WTC11 (cell line): ENCODE data around the gene ZAR1L. TPM values are rescaled to one million over a fixed set of nuclear protein-coding genes. Genes with fewer than 3 reads are reported as not detected.

Experiments
- ATAC-seq: fragments of 200-7000 bp; cut with Tn5 transposase; 2 replicates; pipeline ENCODE4 v1.10.0; 2021; ENCODE audit warnings: mild to moderate bottlenecking, moderate library complexity
- CTCF ChIA-PET: fragments of 300-600 bp; sonication (Branson Sonifier 250); formaldehyde crosslinking; loops from one replicate; lab custom pipeline; 2021; ENCODE audit warnings: antibody characterized with exemption; lab: Charles Lee
- POLR2A ChIA-PET: fragments of 350-600 bp; sonication (Branson Sonifier 250); formaldehyde crosslinking; loops from one replicate; lab custom pipeline; 2021; ENCODE audit warnings: antibody characterized with exemption; lab: Charles Lee
- DNase-seq: peaks from one replicate; pipeline ENCODE4 v3.0.0; 2021; ENCODE audit warnings: low spot score
- H3K27ac Mint-ChIP-seq: 2 replicates; pipeline ENCODE4 v1.8.0; 2021; ENCODE audit warnings: mixed read lengths
- H3K27me3 Mint-ChIP-seq: 2 replicates; pipeline ENCODE4 v1.8.0; 2021; ENCODE audit warnings: low read depth, mild to moderate bottlenecking, moderate library complexity, mixed read lengths
- H3K36me3 Mint-ChIP-seq: 2 replicates; pipeline ENCODE4 v1.8.0; 2021; ENCODE audit warnings: mixed read lengths
- H3K4me1 Mint-ChIP-seq: 2 replicates; pipeline ENCODE4 v1.8.0; 2022; ENCODE audit warnings: mixed read lengths
- H3K4me3 Mint-ChIP-seq: 2 replicates; pipeline ENCODE4 v1.8.0; 2021; ENCODE audit warnings: mild to moderate bottlenecking, moderate library complexity, mixed read lengths
- H3K9me3 Mint-ChIP-seq: 2 replicates; pipeline ENCODE4 v1.8.0; 2021; ENCODE audit warnings: mixed read lengths
- ELF4 ChIP-seq: sonication (generic); formaldehyde crosslinking; IDR thresholded peaks from 2 replicates; pipeline ENCODE4 v1.8.1; 2022; ENCODE audit warnings: low read depth, mild to moderate bottlenecking, moderate library complexity, missing genetic modification reagents
- FOXJ3 ChIP-seq: sonication (generic); formaldehyde crosslinking; IDR thresholded peaks from 2 replicates; pipeline ENCODE4 v1.9.0; 2021; ENCODE audit warnings: missing genetic modification reagents, mild to moderate bottlenecking, borderline replicate concordance
- FOXP1 ChIP-seq: sonication (generic); formaldehyde crosslinking; IDR thresholded peaks from 2 replicates; pipeline ENCODE4 v1.8.0; 2022; ENCODE audit warnings: missing genetic modification reagents, mild to moderate bottlenecking, moderate library complexity, borderline replicate concordance
- GABPB1 ChIP-seq: sonication (generic); formaldehyde crosslinking; IDR thresholded peaks from 2 replicates; pipeline ENCODE4 v1.8.1; 2023; ENCODE audit warnings: mild to moderate bottlenecking, missing genetic modification reagents
- NFE2L1 ChIP-seq: sonication (generic); formaldehyde crosslinking; IDR thresholded peaks from 2 replicates; pipeline ENCODE4 v1.8.1; 2023; ENCODE audit warnings: missing genetic modification reagents
- NR3C1 ChIP-seq: sonication (generic); formaldehyde crosslinking; conservative IDR thresholded peaks from 2 replicates; pipeline ENCODE4 v1.8.1; 2023; ENCODE audit warnings: low read depth, mild to moderate bottlenecking, missing genetic modification reagents
- PRRX2 ChIP-seq: fragments of 250-450 bp; sonication (Bioruptor Pico); IDR thresholded peaks from 2 replicates; pipeline ENCODE4 v1.8.0; 2021; ENCODE audit warnings: mild to moderate bottlenecking
- RELA ChIP-seq: sonication (generic); formaldehyde crosslinking; IDR thresholded peaks from 2 replicates; pipeline ENCODE4 v1.8.1; 2022; ENCODE audit warnings: missing genetic modification reagents, mild to moderate bottlenecking, borderline replicate concordance
- RORB ChIP-seq: fragments of 250-450 bp; sonication (Bioruptor Pico); IDR thresholded peaks from 2 replicates; pipeline ENCODE4 v1.9.0; 2021; ENCODE audit warnings: mild to moderate bottlenecking
- SMAD4 ChIP-seq: sonication (generic); formaldehyde crosslinking; IDR thresholded peaks from 2 replicates; pipeline ENCODE4 v1.8.0; 2022; ENCODE audit warnings: mild to moderate bottlenecking, missing genetic modification reagents
- ZNF138 ChIP-seq: sonication (generic); formaldehyde crosslinking; conservative IDR thresholded peaks from 2 replicates; pipeline ENCODE4 v1.8.1; 2022; ENCODE audit warnings: mild to moderate bottlenecking, moderate library complexity, missing genetic modification reagents
- ZNF263 ChIP-seq: sonication (generic); formaldehyde crosslinking; IDR thresholded peaks from 2 replicates; pipeline ENCODE4 v1.8.1; 2022; ENCODE audit warnings: low read depth, mild to moderate bottlenecking, moderate library complexity, missing genetic modification reagents
- total RNA-seq: library from RNA; stranded (reverse); gene quantifications from 3 replicates; pipeline ENCODE4 v1.2.3, GENCODE V29; 2021
- TF ChIP-seq, protein P1 (sequence below): sonication (generic); formaldehyde crosslinking; IDR thresholded peaks from 2 replicates; pipeline ENCODE4 v1.8.0; 2023; ENCODE audit warnings: missing genetic modification reagents, mild to moderate bottlenecking, borderline replicate concordance
- TF ChIP-seq, protein P2 (sequence below): sonication (generic); formaldehyde crosslinking; IDR thresholded peaks from 2 replicates; pipeline ENCODE4 v1.8.1; 2023; ENCODE audit warnings: mild to moderate bottlenecking, missing genetic modification reagents
- TF ChIP-seq, protein P3 (sequence below): fragments of 250-450 bp; sonication (Bioruptor Pico); IDR thresholded peaks from 2 replicates; pipeline ENCODE4 v1.9.0; 2021; ENCODE audit warnings: mild to moderate bottlenecking
- TF ChIP-seq, protein P4 (sequence below): sonication (generic); formaldehyde crosslinking; IDR thresholded peaks from 2 replicates; pipeline ENCODE4 v1.8.1; 2022; ENCODE audit warnings: mild to moderate bottlenecking, moderate library complexity, missing genetic modification reagents
- TF ChIP-seq, protein P5 (sequence below): sonication (generic); formaldehyde crosslinking; IDR thresholded peaks from 2 replicates; pipeline ENCODE4 v1.8.1; 2023; ENCODE audit warnings: mild to moderate bottlenecking, moderate library complexity, missing genetic modification reagents
- TF ChIP-seq, protein P6 (sequence below): sonication (generic); formaldehyde crosslinking; IDR thresholded peaks from 2 replicates; pipeline ENCODE4 v1.8.1; 2022; ENCODE audit warnings: mild to moderate bottlenecking, missing genetic modification reagents, moderate library complexity, borderline replicate concordance

Gene ZAR1L
- total RNA-seq, 1 experiment from 2014 or later = 0.33 TPM

DNA sequence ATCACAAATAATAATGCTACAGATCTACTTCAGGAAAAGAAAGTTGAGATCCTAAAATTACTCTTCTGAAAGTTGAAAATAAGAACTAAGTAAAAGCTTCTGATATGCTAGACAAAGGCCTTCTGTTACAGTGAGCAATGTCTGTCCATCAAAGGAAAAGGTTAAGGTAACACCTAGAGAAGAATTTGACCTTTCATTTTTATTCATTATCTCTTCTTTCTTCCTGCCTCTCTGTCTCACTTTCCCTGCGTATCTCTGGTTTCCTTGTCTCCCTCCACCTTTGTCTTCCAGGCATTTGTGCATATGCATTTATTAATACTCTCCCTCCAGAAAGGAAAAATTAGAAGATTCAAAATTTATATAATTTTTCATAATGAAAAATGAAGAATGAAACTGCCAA is 49.0 kb downstream of the ZAR1L start:
- ChIA-PET CTCF (no interaction called here), POLR2A (no interaction called here)
- ATAC-seq (no peak), DNase-seq (no peak)
- Mint-ChIP-seq H3K9me3 (no peaks in the 10 kb centered on the region), H3K36me3 (no peaks in the 10 kb centered on the region), H3K27me3 (no peaks in the 10 kb centered on the region), H3K27ac (no peak overlapping the region), H3K4me1 (no peaks in the 10 kb centered on the region), H3K4me3 (no peak overlapping the region)
- TF ChIP-seq, protein P1, sequence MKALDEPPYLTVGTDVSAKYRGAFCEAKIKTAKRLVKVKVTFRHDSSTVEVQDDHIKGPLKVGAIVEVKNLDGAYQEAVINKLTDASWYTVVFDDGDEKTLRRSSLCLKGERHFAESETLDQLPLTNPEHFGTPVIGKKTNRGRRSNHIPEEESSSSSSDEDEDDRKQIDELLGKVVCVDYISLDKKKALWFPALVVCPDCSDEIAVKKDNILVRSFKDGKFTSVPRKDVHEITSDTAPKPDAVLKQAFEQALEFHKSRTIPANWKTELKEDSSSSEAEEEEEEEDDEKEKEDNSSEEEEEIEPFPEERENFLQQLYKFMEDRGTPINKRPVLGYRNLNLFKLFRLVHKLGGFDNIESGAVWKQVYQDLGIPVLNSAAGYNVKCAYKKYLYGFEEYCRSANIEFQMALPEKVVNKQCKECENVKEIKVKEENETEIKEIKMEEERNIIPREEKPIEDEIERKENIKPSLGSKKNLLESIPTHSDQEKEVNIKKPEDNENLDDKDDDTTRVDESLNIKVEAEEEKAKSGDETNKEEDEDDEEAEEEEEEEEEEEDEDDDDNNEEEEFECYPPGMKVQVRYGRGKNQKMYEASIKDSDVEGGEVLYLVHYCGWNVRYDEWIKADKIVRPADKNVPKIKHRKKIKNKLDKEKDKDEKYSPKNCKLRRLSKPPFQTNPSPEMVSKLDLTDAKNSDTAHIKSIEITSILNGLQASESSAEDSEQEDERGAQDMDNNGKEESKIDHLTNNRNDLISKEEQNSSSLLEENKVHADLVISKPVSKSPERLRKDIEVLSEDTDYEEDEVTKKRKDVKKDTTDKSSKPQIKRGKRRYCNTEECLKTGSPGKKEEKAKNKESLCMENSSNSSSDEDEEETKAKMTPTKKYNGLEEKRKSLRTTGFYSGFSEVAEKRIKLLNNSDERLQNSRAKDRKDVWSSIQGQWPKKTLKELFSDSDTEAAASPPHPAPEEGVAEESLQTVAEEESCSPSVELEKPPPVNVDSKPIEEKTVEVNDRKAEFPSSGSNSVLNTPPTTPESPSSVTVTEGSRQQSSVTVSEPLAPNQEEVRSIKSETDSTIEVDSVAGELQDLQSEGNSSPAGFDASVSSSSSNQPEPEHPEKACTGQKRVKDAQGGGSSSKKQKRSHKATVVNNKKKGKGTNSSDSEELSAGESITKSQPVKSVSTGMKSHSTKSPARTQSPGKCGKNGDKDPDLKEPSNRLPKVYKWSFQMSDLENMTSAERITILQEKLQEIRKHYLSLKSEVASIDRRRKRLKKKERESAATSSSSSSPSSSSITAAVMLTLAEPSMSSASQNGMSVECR (CRISPR knock-in tag) = no peak
- no peak for TF ChIP-seq GABPB1 (CRISPR knock-in tag)
- TF ChIP-seq, protein P2, sequence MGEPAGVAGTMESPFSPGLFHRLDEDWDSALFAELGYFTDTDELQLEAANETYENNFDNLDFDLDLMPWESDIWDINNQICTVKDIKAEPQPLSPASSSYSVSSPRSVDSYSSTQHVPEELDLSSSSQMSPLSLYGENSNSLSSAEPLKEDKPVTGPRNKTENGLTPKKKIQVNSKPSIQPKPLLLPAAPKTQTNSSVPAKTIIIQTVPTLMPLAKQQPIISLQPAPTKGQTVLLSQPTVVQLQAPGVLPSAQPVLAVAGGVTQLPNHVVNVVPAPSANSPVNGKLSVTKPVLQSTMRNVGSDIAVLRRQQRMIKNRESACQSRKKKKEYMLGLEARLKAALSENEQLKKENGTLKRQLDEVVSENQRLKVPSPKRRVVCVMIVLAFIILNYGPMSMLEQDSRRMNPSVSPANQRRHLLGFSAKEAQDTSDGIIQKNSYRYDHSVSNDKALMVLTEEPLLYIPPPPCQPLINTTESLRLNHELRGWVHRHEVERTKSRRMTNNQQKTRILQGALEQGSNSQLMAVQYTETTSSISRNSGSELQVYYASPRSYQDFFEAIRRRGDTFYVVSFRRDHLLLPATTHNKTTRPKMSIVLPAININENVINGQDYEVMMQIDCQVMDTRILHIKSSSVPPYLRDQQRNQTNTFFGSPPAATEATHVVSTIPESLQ (CRISPR knock-in tag) = no peak
- TF ChIP-seq NR3C1 (CRISPR knock-in tag) = no peak
- TF ChIP-seq, protein P3, sequence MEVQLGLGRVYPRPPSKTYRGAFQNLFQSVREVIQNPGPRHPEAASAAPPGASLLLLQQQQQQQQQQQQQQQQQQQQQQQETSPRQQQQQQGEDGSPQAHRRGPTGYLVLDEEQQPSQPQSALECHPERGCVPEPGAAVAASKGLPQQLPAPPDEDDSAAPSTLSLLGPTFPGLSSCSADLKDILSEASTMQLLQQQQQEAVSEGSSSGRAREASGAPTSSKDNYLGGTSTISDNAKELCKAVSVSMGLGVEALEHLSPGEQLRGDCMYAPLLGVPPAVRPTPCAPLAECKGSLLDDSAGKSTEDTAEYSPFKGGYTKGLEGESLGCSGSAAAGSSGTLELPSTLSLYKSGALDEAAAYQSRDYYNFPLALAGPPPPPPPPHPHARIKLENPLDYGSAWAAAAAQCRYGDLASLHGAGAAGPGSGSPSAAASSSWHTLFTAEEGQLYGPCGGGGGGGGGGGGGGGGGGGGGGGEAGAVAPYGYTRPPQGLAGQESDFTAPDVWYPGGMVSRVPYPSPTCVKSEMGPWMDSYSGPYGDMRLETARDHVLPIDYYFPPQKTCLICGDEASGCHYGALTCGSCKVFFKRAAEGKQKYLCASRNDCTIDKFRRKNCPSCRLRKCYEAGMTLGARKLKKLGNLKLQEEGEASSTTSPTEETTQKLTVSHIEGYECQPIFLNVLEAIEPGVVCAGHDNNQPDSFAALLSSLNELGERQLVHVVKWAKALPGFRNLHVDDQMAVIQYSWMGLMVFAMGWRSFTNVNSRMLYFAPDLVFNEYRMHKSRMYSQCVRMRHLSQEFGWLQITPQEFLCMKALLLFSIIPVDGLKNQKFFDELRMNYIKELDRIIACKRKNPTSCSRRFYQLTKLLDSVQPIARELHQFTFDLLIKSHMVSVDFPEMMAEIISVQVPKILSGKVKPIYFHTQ (CRISPR knock-in tag) = no peak
- TF ChIP-seq, protein P4, sequence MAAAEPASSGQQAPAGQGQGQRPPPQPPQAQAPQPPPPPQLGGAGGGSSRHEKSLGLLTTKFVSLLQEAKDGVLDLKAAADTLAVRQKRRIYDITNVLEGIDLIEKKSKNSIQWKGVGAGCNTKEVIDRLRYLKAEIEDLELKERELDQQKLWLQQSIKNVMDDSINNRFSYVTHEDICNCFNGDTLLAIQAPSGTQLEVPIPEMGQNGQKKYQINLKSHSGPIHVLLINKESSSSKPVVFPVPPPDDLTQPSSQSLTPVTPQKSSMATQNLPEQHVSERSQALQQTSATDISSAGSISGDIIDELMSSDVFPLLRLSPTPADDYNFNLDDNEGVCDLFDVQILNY (CRISPR knock-in tag) = no peak
- TF ChIP-seq SMAD4 (CRISPR knock-in tag) = no peak
- TF ChIP-seq, protein P5, sequence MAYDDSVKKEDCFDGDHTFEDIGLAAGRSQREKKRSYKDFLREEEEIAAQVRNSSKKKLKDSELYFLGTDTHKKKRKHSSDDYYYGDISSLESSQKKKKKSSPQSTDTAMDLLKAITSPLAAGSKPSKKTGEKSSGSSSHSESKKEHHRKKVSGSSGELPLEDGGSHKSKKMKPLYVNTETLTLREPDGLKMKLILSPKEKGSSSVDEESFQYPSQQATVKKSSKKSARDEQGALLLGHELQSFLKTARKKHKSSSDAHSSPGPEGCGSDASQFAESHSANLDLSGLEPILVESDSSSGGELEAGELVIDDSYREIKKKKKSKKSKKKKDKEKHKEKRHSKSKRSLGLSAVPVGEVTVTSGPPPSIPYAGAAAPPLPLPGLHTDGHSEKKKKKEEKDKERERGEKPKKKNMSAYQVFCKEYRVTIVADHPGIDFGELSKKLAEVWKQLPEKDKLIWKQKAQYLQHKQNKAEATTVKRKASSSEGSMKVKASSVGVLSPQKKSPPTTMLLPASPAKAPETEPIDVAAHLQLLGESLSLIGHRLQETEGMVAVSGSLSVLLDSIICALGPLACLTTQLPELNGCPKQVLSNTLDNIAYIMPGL = no peak
- TF ChIP-seq PRRX2 (CRISPR knock-in tag) = no peak
- no peak for TF ChIP-seq ZNF138 (CRISPR knock-in tag)
- no peak for TF ChIP-seq ELF4 (CRISPR knock-in tag)
- no peak for TF ChIP-seq FOXP1 (CRISPR knock-in tag)
- TF ChIP-seq NFE2L1 = no peak

DNA sequence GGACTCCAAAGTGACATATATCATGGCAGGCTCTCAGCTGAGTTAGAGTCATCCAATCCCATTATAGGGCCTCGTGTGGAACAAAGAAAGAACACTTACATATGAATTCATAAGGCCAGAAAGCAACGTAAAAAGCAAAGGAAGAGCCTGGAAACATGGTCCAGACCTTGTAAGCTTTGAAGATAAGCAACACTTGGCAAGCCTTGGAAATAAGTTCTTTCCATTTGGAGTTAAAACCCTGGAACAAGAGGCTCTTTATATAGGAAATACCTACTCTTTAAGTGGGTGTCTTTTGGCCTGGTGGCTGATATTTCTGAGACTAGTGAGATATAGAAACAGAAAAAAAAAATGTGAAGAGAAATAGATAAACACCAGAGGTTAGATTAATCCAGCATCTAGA is 49.4 kb downstream of the ZAR1L start:
- POLR2A ChIA-PET = no interaction called here
- H3K27ac Mint-ChIP-seq = no peak overlapping the region
- CTCF ChIA-PET = no interaction called here
- ATAC-seq (no peak), DNase-seq (no peak)
- no peak for TF ChIP-seq RORB
- TF ChIP-seq FOXJ3 (CRISPR knock-in tag) = no peak
- TF ChIP-seq, protein P4 (CRISPR knock-in tag) = no peak
- TF ChIP-seq RELA (CRISPR knock-in tag) = no peak
- no peak for TF ChIP-seq ZNF263 (CRISPR knock-in tag)
- TF ChIP-seq, protein P6, sequence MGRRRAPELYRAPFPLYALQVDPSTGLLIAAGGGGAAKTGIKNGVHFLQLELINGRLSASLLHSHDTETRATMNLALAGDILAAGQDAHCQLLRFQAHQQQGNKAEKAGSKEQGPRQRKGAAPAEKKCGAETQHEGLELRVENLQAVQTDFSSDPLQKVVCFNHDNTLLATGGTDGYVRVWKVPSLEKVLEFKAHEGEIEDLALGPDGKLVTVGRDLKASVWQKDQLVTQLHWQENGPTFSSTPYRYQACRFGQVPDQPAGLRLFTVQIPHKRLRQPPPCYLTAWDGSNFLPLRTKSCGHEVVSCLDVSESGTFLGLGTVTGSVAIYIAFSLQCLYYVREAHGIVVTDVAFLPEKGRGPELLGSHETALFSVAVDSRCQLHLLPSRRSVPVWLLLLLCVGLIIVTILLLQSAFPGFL (CRISPR knock-in tag) = no peak
- TF ChIP-seq, protein P5 = no peak
- H3K36me3 Mint-ChIP-seq = no peaks in the 10 kb centered on the region
- no peaks in the 10 kb centered on the region for H3K27me3 Mint-ChIP-seq
- H3K4me3 Mint-ChIP-seq = no peak overlapping the region
- H3K4me1 Mint-ChIP-seq = no peaks in the 10 kb centered on the region
- H3K9me3 Mint-ChIP-seq = no peaks in the 10 kb centered on the region
